ENCODE results near the gene CFAP99. TPM values are rescaled to one million over a fixed set of nuclear protein-coding genes. Genes with fewer than 3 reads are reported as not detected.

Gene CFAP99
- polyA plus RNA-seq, 6 donors from 2014 or later = not detected

- H3K36me3 Mint-ChIP-seq = no peaks in the 10 kb centered on the region
- DNase-seq = no peak
- H3K9me3 Mint-ChIP-seq = no peaks in the 10 kb centered on the region
- peak overlapping the region in 2 of 6 donors; percentile 10 to 61 for H3K27ac Mint-ChIP-seq
- no peak overlapping the region for H3K4me3 Mint-ChIP-seq
- ATAC-seq (ENCODE audit: low read depth in 2 of 2) = no peak
- peaks cover 6 to 10% (median 8%) of the 10 kb centered on the region in 3 donors for H3K4me1 Mint-ChIP-seq
- peaks cover 21 to 48% (median 39%) of the 10 kb centered on the region in 3 donors for H3K27me3 Mint-ChIP-seq
Measured at GRCh38 chr4:2407991-2408342, 10.8 kb upstream of the CFAP99 start.

- Mint-ChIP-seq H3K27ac (peak overlapping the region in 1 of 6 donors; percentile 29), H3K36me3 (no peaks in the 10 kb centered on the region), H3K4me1 (peaks cover 9 to 15% (median 13%) of the 10 kb centered on the region in 3 donors), H3K9me3 (no peaks in the 10 kb centered on the region), H3K4me3 (no peak overlapping the region), H3K27me3 (peaks cover 23 to 47% (median 42%) of the 10 kb centered on the region in 3 donors)
- DNase-seq (no peak), ATAC-seq (ENCODE audit: low read depth in 2 of 2) (no peak)
Measured at GRCh38 chr4:2408401-2408958, 10.3 kb upstream of the CFAP99 start.

- DNase-seq = no peak
- no peak overlapping the region for H3K27ac Mint-ChIP-seq
- no peak overlapping the region for H3K4me3 Mint-ChIP-seq
- H3K9me3 Mint-ChIP-seq = no peaks in the 10 kb centered on the region
- peaks cover 23 to 47% (median 47%) of the 10 kb centered on the region in 3 donors for H3K27me3 Mint-ChIP-seq
- no peaks in the 10 kb centered on the region for H3K36me3 Mint-ChIP-seq
- no peak for ATAC-seq (ENCODE audit: low read depth in 2 of 2)
- H3K4me1 Mint-ChIP-seq = peaks cover 9 to 20% (median 18%) of the 10 kb centered on the region in 3 donors
Measured at GRCh38 chr4:2408976-2409375, 9.8 kb upstream of the CFAP99 start.

GRCh38 chr4:2409381-2409783, 9.4 kb upstream of the CFAP99 start:
- Mint-ChIP-seq H3K27ac (no peak overlapping the region), H3K4me1 (peaks cover 9 to 23% (median 20%) of the 10 kb centered on the region in 3 donors), H3K4me3 (no peak overlapping the region), H3K9me3 (no peaks in the 10 kb centered on the region), H3K36me3 (no peaks in the 10 kb centered on the region), H3K27me3 (peaks cover 25 to 51% (median 49%) of the 10 kb centered on the region in 3 donors)
- DNase-seq (no peak), ATAC-seq (ENCODE audit: low read depth in 2 of 2) (no peak)

- peak overlapping the region in 7 of 8 donors; percentile 30 to 88 (median 77) for H3K4me3 Mint-ChIP-seq
- no peak for DNase-seq
- peaks cover 13 to 34% (median 27%) of the 10 kb centered on the region in 3 donors for H3K4me1 Mint-ChIP-seq
- no peaks in the 10 kb centered on the region for H3K9me3 Mint-ChIP-seq
- H3K27me3 Mint-ChIP-seq = peaks cover 43 to 73% (median 71%) of the 10 kb centered on the region in 3 donors
- no peak for ATAC-seq (ENCODE audit: low read depth in 2 of 2)
- peak overlapping the region in 1 of 6 donors; percentile 39 for H3K27ac Mint-ChIP-seq
- no peaks in the 10 kb centered on the region for H3K36me3 Mint-ChIP-seq
Measured at GRCh38 chr4:2411786-2412510, 6.8 kb upstream of the CFAP99 start.

- Mint-ChIP-seq H3K27ac (peak overlapping the region in 4 of 6 donors; percentile 3 to 72 (median 42)), H3K27me3 (peaks cover 43 to 75% (median 68%) of the 10 kb centered on the region in 3 donors), H3K36me3 (no peaks in the 10 kb centered on the region), H3K4me3 (peak overlapping the region; percentile 76 to 91 (median 85)), H3K4me1 (peaks cover 13 to 35% (median 28%) of the 10 kb centered on the region in 3 donors), H3K9me3 (no peaks in the 10 kb centered on the region)
- DNase-seq (no peak), ATAC-seq (ENCODE audit: low read depth in 2 of 2) (no peak)
Measured at GRCh38 chr4:2412534-2412884, 6.2 kb upstream of the CFAP99 start.

GRCh38 chr4:2412885-2413716, 5.7 kb upstream of the CFAP99 start:
- DNase-seq (peak; percentile 58), ATAC-seq (ENCODE audit: low read depth in 2 of 2) (peak; percentile 67 to 73)
- no peaks in the 10 kb centered on the region for H3K36me3 Mint-ChIP-seq
- peaks cover 19 to 40% (median 34%) of the 10 kb centered on the region in 3 donors for H3K4me1 Mint-ChIP-seq
- H3K27ac Mint-ChIP-seq = peak overlapping the region in 4 of 6 donors; percentile 18 to 72 (median 44)
- H3K9me3 Mint-ChIP-seq = no peaks in the 10 kb centered on the region
- peak overlapping the region; percentile 76 to 91 (median 85) for H3K4me3 Mint-ChIP-seq
- peaks cover 43 to 76% (median 69%) of the 10 kb centered on the region in 3 donors for H3K27me3 Mint-ChIP-seq

- peaks cover 22 to 41% (median 36%) of the 10 kb centered on the region in 3 donors for H3K4me1 Mint-ChIP-seq
- H3K27me3 Mint-ChIP-seq = peaks cover 44 to 72% (median 67%) of the 10 kb centered on the region in 3 donors
- ATAC-seq (ENCODE audit: low read depth in 2 of 2) = no peak
- no peaks in the 10 kb centered on the region for H3K36me3 Mint-ChIP-seq
- H3K9me3 Mint-ChIP-seq = no peaks in the 10 kb centered on the region
- peak overlapping the region in 1 of 6 donors; percentile 9 for H3K27ac Mint-ChIP-seq
- H3K4me3 Mint-ChIP-seq = peak overlapping the region in 6 of 8 donors; percentile 10 to 91 (median 82)
- no peak for DNase-seq
Measured at GRCh38 chr4:2413821-2414610, 4.7 kb upstream of the CFAP99 start.

GRCh38 chr4:2415213-2415612, 3.5 kb upstream of the CFAP99 start:
- Mint-ChIP-seq H3K36me3 (no peaks in the 10 kb centered on the region), H3K9me3 (no peaks in the 10 kb centered on the region), H3K4me3 (peak overlapping the region in 2 of 8 donors; percentile 22 to 70), H3K27me3 (peaks cover 45 to 79% (median 63%) of the 10 kb centered on the region in 3 donors), H3K27ac (no peak overlapping the region), H3K4me1 (peaks cover 32 to 53% (median 48%) of the 10 kb centered on the region in 3 donors)
- ATAC-seq (ENCODE audit: low read depth in 2 of 2) (no peak), DNase-seq (no peak)

- Mint-ChIP-seq H3K9me3 (no peaks in the 10 kb centered on the region), H3K27me3 (peaks cover 45 to 79% (median 63%) of the 10 kb centered on the region in 3 donors), H3K4me1 (peaks cover 33 to 55% (median 53%) of the 10 kb centered on the region in 3 donors), H3K27ac (peak overlapping the region in 2 of 6 donors; percentile 28 to 51), H3K36me3 (no peaks in the 10 kb centered on the region), H3K4me3 (peak overlapping the region; percentile 54 to 88 (median 74))
- no peak for ATAC-seq (ENCODE audit: low read depth in 2 of 2)
- no peak for DNase-seq
Measured at GRCh38 chr4:2415881-2416563, 2.7 kb upstream of the CFAP99 start.

- Mint-ChIP-seq H3K27me3 (peaks cover 45 to 76% (median 57%) of the 10 kb centered on the region in 3 donors), H3K27ac (peak overlapping the region in 2 of 6 donors; percentile 28 to 51)
- peak; percentile 14 for DNase-seq
Measured at GRCh38 chr4:2416564-2417225, 2.1 kb upstream of the CFAP99 start.

More at GRCh38 chr4:2416564-2417225, 2.1 kb upstream of the CFAP99 start:
- Mint-ChIP-seq H3K4me1 (peaks cover 33 to 56% (median 55%) of the 10 kb centered on the region in 3 donors), H3K4me3 (peak overlapping the region; percentile 54 to 88 (median 74)), H3K36me3 (no peaks in the 10 kb centered on the region), H3K9me3 (no peaks in the 10 kb centered on the region)
- ATAC-seq (ENCODE audit: low read depth in 2 of 2) = no peak

All from naive B cell (primary cell).